SU-DHL-6 (cell line): ENCODE measurements around the gene DGUOK.

Experiments used
- CTCF ChIP-seq: fragments of 200-600 bp; sonication (generic); IDR thresholded peaks from one replicate; pipeline ENCODE4 v1.5.1; 2017; ENCODE audit warnings: antibody characterized with exemption, mild to moderate bottlenecking, low read length, moderate library complexity; ENCODE audit not compliant: insufficient read depth, poor library complexity, severe bottlenecking
- EZH2phosphoT487 ChIP-seq: fragments of 200-600 bp; sonication (generic), shearing (Covaris generic); conservative IDR thresholded peaks from 2 replicates; pipeline ENCODE4 v1.6.1; 2018; ENCODE audit warnings: mild to moderate bottlenecking, antibody characterized with exemption, low read length, moderate library complexity, mixed read lengths

DNA sequence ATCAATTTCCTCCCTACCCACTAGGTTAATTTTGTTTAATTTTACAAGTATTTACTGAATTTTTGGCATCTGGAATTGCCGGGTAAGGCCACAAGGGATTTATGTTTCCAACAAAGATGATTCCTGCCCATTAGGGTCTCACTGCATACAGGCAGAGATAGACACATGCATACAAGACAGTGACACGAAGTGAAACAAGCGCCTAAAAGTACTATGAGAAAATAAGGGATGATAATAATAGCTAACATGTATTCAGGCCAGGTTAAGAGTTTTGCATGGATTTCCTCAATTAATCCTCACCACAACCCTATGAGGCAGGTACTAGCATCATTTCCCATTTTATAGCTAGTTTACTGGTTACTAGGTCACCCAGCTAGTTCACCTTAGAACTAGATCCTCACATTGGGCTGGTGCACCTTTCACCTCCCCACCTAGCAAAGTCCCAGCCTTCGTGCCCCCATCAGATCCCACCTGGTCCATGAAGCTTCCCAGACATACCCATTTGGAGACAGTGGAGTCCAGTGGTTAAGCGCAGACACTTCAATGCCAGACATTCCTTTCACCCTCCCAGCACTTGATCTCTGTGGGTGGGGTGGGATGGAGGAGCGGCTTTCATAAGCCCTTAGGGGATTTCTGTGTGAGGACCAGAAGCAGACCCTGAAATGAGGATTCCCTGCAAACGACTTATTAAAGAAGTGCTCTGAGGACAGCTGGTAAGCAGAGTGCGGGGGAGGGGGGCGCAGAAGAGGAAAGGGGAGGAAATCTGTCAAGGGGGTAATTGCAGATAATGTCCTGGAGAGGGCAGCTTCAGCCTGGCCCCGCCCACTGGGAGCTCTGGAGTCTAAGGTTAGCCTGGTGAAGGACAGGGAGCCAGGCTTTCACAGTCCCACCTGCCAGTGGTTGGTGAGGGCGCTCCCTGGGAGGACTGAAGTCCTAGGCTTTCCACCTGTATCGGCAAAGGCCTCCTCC lies 5.8 kb upstream of the DGUOK start:
- no peak for TF ChIP-seq CTCF
- TF ChIP-seq EZH2phosphoT487: no peak
